Measurements from ENCODE around the gene ZC3H12D.

- no peak for TF ChIP-seq CTCF (conservative IDR thresholded peaks at IDR 0.05)
- TF ChIP-seq ZFX (IDR thresholded peaks at IDR 0.05) = no peak
These were observed 87.4 kb downstream of the ZC3H12D start for GRCh38 chr6:149397384-149397783.

Measured in C4-2B (cell line).